ENCODE data around the gene AK1. TPM values are rescaled to one million over a fixed set of nuclear protein-coding genes. Genes with fewer than 3 reads are reported as not detected.

The AK1 gene
- total and polyA plus RNA-seq, 2 of the 13 experiments (the other 11 are each of a cell fraction or from before 2014, with no cell fraction given), result 19.1 to 32.8 TPM

GRCh38 chr9:127828262-127829031 lies 49.0 kb downstream of the AK1 start (continued):
- TF ChIP-seq ZNF350 (CRISPR knock-in tag; IDR thresholded peaks at IDR 0.05; ENCODE audit: borderline replicate concordance, low read depth), result no peak
- TF ChIP-seq ZZZ3 (CRISPR knock-in tag; IDR thresholded peaks at IDR 0.05; ENCODE audit: borderline replicate concordance), result no peak
- TF ChIP-seq PTBP1 (IDR thresholded peaks at IDR 0.05; ENCODE audit: low read depth, low read length, poor library complexity, severe bottlenecking), result no peak
- TF ChIP-seq HOXA9 (CRISPR knock-in tag; IDR thresholded peaks at IDR 0.05; ENCODE audit: borderline replicate concordance), result no peak
- TF ChIP-seq IKZF1 (IDR thresholded peaks at IDR 0.05), result no peak
- TF ChIP-seq ZNF441 (CRISPR knock-in tag; IDR thresholded peaks at IDR 0.05; ENCODE audit: borderline replicate concordance), result no peak
- TF ChIP-seq ATF6 (CRISPR knock-in tag; conservative IDR thresholded peaks at IDR 0.05), result no peak
- TF ChIP-seq GATAD1 (CRISPR knock-in tag; IDR thresholded peaks at IDR 0.05), result 0 out of 2 replicates have a peak, but pooled peaks have one; percentile 16
- TF ChIP-seq PATZ1 (CRISPR knock-in tag; IDR thresholded peaks at IDR 0.05), result peak; percentile 58
- no peak for TF ChIP-seq CREB1 (IDR thresholded peaks at IDR 0.05)
- TF ChIP-seq CREB1 (CRISPR knock-in tag; IDR thresholded peaks at IDR 0.05), result no peak
- TF ChIP-seq KMT2B (CRISPR knock-in tag; IDR thresholded peaks at IDR 0.05), result no peak
- TF ChIP-seq ATF5 (CRISPR knock-in tag; IDR thresholded peaks at IDR 0.05; ENCODE audit: low read depth), result no peak
- TF ChIP-seq ZNF619 (CRISPR knock-in tag; IDR thresholded peaks at IDR 0.05), result no peak
- no peak for TF ChIP-seq DPF2 (CRISPR knock-in tag; IDR thresholded peaks at IDR 0.05; ENCODE audit: borderline replicate concordance, low read depth)
- TF ChIP-seq NFIB (CRISPR knock-in tag; IDR thresholded peaks at IDR 0.05; ENCODE audit: borderline replicate concordance), result no peak
- no peak for TF ChIP-seq RFX3 (CRISPR knock-in tag; IDR thresholded peaks at IDR 0.05)
- no peak for TF ChIP-seq PAF1 (CRISPR knock-in tag; IDR thresholded peaks at IDR 0.05)
- TF ChIP-seq MLLT10 (CRISPR knock-in tag; IDR thresholded peaks at IDR 0.05), result no peak
- TF ChIP-seq CHCHD3 (CRISPR knock-in tag; IDR thresholded peaks at IDR 0.05), result no peak
- TF ChIP-seq KLF9 (CRISPR knock-in tag; IDR thresholded peaks at IDR 0.05; ENCODE audit: low read depth), result no peak
- no peak for TF ChIP-seq ZBTB34 (CRISPR knock-in tag; IDR thresholded peaks at IDR 0.05)
- TF ChIP-seq KLF12 (CRISPR knock-in tag; IDR thresholded peaks at IDR 0.05; ENCODE audit: borderline replicate concordance), result no peak
- no peak for TF ChIP-seq ETV6 (CRISPR knock-in tag; conservative IDR thresholded peaks at IDR 0.05)
- no peak for TF ChIP-seq ZNF354B (CRISPR knock-in tag; IDR thresholded peaks at IDR 0.05)
- TF ChIP-seq ZNF331 (CRISPR knock-in tag; IDR thresholded peaks at IDR 0.05), result peak; percentile 47; the same call in 1 of the 2 replicates

Data from HepG2 (cell line).